T-helper 2 cell treated with Interferon-gamma antibody and Interleukin-4, amounts not matched to agents 5 μg/mL and 100 μg/mL, for 36 hours (primary cell): ENCODE results near the gene AHI1.

Experiments
- DNase-seq: peaks from one replicate; pipeline ENCODE4 v3.0.0; 2021; ENCODE audit warnings: low spot score
- H3K27ac Mint-ChIP-seq: one replicate; pipeline ENCODE4 v1.8.0; 2021; ENCODE audit warnings: mild to moderate bottlenecking, mixed read lengths
- H3K27me3 Mint-ChIP-seq: one replicate; pipeline ENCODE4 v1.8.0; 2021; ENCODE audit warnings: low read depth, mixed read lengths
- H3K36me3 Mint-ChIP-seq: one replicate; pipeline ENCODE4 v1.8.0; 2021; ENCODE audit warnings: low read depth, mixed read lengths
- H3K4me1 Mint-ChIP-seq: one replicate; pipeline ENCODE4 v1.8.0; 2021; ENCODE audit warnings: low read depth, mixed read lengths
- H3K4me3 Mint-ChIP-seq: one replicate; pipeline ENCODE4 v1.8.0; 2022; ENCODE audit warnings: mild to moderate bottlenecking, moderate library complexity, mixed read lengths
- H3K9me3 Mint-ChIP-seq: one replicate; pipeline ENCODE4 v1.8.0; 2021; ENCODE audit warnings: mixed read lengths

Gene AHI1

DNA sequence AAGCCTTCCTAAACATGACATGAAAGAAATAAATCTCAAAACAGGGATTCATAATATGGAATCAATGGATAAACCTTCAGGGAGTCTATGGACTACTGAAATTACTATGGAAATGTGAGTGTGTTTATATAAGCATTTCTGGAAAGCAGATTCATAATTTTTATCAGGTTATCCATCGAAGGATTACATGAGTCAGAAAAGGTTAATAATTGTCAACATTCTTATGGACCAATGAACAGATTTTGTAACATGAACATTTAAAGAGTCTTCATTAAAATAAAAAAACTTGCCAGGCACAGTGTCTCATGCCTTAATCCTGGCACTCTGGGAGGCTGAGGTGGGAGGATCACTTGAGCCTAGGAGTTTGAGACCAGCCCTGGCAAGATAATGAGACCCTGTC, 84.8 kb downstream of the AHI1 start:
- H3K4me3 Mint-ChIP-seq: no peak overlapping the region
- DNase-seq: no peak
- peaks cover 4% of the 10 kb centered on the region for H3K9me3 Mint-ChIP-seq
- peaks cover 7% of the 10 kb centered on the region for H3K4me1 Mint-ChIP-seq
- no peak overlapping the region for H3K27ac Mint-ChIP-seq
- no peaks in the 10 kb centered on the region for H3K27me3 Mint-ChIP-seq
- H3K36me3 Mint-ChIP-seq: peaks cover 28% of the 10 kb centered on the region

DNA sequence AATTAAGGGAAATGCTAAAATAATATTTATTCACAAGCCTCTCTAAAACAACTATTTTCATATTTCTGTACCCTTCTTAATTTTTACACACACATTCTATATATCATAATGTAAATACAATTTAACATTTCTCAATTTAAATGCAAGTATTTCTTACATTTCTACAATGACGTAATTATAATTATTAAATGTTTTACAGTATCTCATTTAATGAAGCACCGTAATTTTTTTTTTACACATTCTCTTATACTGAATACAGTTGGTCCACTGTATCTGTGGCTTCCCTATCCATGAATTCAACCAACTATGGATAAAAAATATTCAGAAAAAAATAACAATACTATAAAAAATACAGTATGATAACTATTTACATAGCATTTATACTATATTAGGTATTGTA, 85.7 kb downstream of the AHI1 start:
- Mint-ChIP-seq H3K27me3 (no peaks in the 10 kb centered on the region), H3K36me3 (peaks cover 25% of the 10 kb centered on the region), H3K4me3 (no peak overlapping the region), H3K27ac (no peak overlapping the region), H3K9me3 (peaks cover 4% of the 10 kb centered on the region), H3K4me1 (peaks cover 7% of the 10 kb centered on the region)
- DNase-seq: no peak

- peaks cover 27% of the 10 kb centered on the region for H3K36me3 Mint-ChIP-seq
- H3K27ac Mint-ChIP-seq: no peak overlapping the region
- DNase-seq: no peak
- H3K9me3 Mint-ChIP-seq: peaks cover 4% of the 10 kb centered on the region
- no peak overlapping the region for H3K4me3 Mint-ChIP-seq
- H3K4me1 Mint-ChIP-seq: peaks cover 7% of the 10 kb centered on the region
- no peaks in the 10 kb centered on the region for H3K27me3 Mint-ChIP-seq
Observed at GRCh38 chr6:135411339-135411738, 86.2 kb downstream of the AHI1 start.

DNA sequence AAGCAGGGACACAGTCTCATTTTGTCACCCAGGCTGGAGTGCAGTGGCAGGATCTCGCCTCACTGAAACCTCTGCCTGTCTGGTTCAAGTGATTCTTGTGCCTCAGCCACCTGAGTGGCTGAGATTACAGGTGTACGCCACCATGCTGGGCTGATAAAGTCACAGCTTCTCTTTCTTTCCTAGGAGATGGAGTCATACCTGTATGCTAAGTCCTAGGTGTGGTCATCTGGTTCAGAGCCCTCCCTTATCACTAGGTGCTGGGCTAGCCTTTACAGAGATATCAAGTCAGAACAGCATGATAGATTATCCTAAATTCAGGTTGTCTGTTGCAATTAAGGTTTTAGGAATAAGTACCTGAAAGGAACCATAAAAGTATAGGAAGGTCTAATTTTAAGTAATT, 86.7 kb downstream of the AHI1 start:
- H3K4me1 Mint-ChIP-seq: peaks cover 7% of the 10 kb centered on the region
- H3K36me3 Mint-ChIP-seq: peaks cover 25% of the 10 kb centered on the region
- H3K27me3 Mint-ChIP-seq: no peaks in the 10 kb centered on the region
- no peak overlapping the region for H3K4me3 Mint-ChIP-seq
- no peak overlapping the region for H3K27ac Mint-ChIP-seq
- H3K9me3 Mint-ChIP-seq: peaks cover 4% of the 10 kb centered on the region
- no peak for DNase-seq

DNA sequence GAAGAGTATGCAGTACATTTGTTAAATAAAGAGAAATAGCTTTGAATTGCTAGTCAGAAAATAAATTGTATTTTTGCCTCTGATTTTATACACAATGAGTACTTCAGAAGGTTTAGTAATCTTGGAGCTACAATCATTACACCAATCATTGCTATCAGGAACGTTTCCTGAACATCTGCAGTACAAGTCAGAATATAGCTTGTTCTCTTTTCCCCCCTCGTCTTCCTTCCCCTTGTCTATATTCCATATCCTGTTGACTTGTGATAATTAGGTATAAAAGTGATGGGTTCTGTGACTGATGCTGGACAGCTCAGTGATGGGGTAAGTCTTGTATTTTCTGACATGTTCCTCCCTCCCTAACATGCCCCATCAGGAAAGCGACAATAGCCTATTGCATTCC, 94.0 kb downstream of the AHI1 start:
- H3K27me3 Mint-ChIP-seq: no peaks in the 10 kb centered on the region
- no peak for DNase-seq

DNA sequence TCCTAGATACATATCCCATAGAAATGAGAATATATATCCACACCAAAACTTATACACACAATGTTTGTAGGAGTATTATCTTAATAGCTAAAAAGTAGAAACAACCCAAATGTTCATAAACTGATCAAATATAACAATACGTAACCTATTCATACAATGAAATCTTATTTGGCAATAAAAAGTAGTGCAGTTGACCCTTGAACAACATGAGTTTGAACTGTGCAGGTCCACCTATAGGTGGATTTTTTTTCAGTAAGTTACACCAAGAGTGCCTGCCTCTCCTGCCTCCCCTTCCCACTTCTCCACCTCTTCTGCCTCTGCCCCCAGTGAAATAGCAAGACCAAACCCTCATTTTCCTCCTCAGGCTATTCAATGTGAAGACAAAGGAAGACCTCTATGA, 95.2 kb downstream of the AHI1 start:
- Mint-ChIP-seq H3K4me3 (no peak overlapping the region), H3K27me3 (no peaks in the 10 kb centered on the region), H3K4me1 (peaks cover 2% of the 10 kb centered on the region), H3K36me3 (peaks cover 29% of the 10 kb centered on the region), H3K9me3 (no peaks in the 10 kb centered on the region), H3K27ac (no peak overlapping the region)
- no peak for DNase-seq

More for the DNA sequence above, 94.0 kb downstream of the AHI1 start:
- H3K27ac Mint-ChIP-seq: no peak overlapping the region
- H3K9me3 Mint-ChIP-seq: no peaks in the 10 kb centered on the region
- H3K4me1 Mint-ChIP-seq: peaks cover 2% of the 10 kb centered on the region
- H3K36me3 Mint-ChIP-seq: peaks cover 29% of the 10 kb centered on the region
- H3K4me3 Mint-ChIP-seq: no peak overlapping the region

DNA sequence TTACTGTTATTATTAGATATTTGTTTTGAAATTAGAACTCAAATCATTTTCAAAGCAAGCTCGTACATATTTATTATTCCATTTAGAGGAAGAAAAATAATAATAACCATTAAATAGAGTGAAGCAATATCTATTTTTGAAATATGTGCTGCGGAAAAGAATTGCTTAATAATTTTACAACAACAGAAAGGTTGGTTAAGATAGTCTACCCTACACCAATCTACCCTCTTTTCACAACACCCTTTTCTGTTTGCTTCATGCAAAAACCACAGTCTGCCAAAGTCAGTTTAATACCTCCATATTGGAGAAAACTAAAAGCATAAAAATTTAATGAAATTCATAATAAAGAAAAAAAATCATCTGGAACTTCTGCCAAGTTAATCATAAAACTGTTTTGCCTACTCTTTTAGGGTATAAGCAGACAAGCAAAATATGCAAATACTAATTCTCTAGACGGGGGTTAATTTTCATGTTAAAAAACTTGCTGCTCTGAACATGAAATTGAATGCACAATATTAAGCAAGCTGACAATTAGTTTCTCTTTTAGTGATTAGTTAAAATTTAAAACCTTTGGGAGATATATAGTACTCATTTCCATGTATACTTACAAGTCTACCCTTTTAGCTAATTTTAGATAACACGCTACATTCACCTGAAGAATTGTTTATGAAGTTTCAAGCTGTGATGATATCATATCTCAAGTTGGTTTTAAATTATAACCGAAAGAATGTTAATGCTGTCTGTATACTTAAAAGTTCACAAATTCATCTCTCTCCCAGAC, 100.2 kb downstream of the AHI1 start:
- no peak for DNase-seq
- Mint-ChIP-seq H3K9me3 (no peaks in the 10 kb centered on the region), H3K27ac (no peak overlapping the region), H3K4me1 (peaks cover 2% of the 10 kb centered on the region), H3K36me3 (peaks cover 13% of the 10 kb centered on the region), H3K4me3 (no peak overlapping the region), H3K27me3 (no peaks in the 10 kb centered on the region)

DNA sequence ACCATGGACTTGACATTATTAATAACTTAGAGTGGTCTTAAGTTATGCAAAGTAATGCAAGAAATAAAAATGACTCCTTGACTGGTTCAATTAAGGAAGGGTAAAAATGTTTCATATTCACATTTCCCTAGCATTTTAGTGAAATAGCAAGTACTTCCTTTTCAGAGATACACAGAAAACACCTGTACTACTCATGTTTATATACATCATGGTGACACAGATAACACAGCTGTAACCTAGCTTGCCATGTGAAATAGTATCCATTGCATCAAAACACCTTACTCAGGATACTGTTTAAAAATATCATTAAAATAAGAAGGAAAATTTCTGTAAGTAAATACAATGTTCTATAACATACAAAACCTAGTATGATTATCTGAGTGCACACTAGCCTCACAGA, 102.4 kb downstream of the AHI1 start:
- DNase-seq: no peak
- Mint-ChIP-seq H3K4me3 (no peak overlapping the region), H3K27me3 (no peaks in the 10 kb centered on the region), H3K4me1 (no peaks in the 10 kb centered on the region), H3K36me3 (peaks cover 11% of the 10 kb centered on the region), H3K27ac (no peak overlapping the region), H3K9me3 (no peaks in the 10 kb centered on the region)

- no peak overlapping the region for H3K27ac Mint-ChIP-seq
- H3K4me3 Mint-ChIP-seq: no peak overlapping the region
- H3K36me3 Mint-ChIP-seq: peaks cover 10% of the 10 kb centered on the region
- H3K9me3 Mint-ChIP-seq: no peaks in the 10 kb centered on the region
- H3K27me3 Mint-ChIP-seq: no peaks in the 10 kb centered on the region
- no peaks in the 10 kb centered on the region for H3K4me1 Mint-ChIP-seq
- DNase-seq: no peak
Observed at GRCh38 chr6:135393289-135393688, 104.3 kb downstream of the AHI1 start.

GRCh38 chr6:135390458-135390857, 107.1 kb downstream of the AHI1 start:
- Mint-ChIP-seq H3K27ac (no peak overlapping the region), H3K36me3 (peaks cover 17% of the 10 kb centered on the region), H3K9me3 (no peaks in the 10 kb centered on the region), H3K27me3 (no peaks in the 10 kb centered on the region), H3K4me3 (no peak overlapping the region), H3K4me1 (no peaks in the 10 kb centered on the region)
- no peak for DNase-seq

DNA sequence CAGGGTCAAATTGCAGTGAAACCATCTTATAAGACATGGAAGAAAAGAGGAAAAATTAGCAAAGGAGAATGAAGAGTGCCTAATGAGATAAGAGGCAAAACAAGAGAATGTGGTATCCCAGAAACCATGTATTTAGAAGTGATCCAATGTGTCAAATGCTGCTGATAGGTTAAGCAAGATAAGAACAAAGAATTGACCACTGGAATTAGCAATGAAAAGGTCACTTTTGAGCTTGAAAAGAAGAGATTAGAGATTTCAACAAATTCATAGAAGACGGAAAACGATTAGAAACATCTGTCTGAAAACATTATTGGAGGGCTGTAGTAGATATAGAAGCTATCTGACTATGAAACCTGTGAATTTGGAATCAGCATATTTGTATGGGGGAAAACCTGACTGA, 112.2 kb downstream of the AHI1 start:
- H3K27ac Mint-ChIP-seq: no peak overlapping the region
- H3K4me3 Mint-ChIP-seq: no peak overlapping the region
- DNase-seq: no peak
- peaks cover 13% of the 10 kb centered on the region for H3K36me3 Mint-ChIP-seq
- no peaks in the 10 kb centered on the region for H3K9me3 Mint-ChIP-seq
- H3K4me1 Mint-ChIP-seq: peaks cover 9% of the 10 kb centered on the region
- H3K27me3 Mint-ChIP-seq: no peaks in the 10 kb centered on the region

GRCh38 chr6:135383766-135384165, 113.8 kb downstream of the AHI1 start:
- DNase-seq: no peak
- H3K27ac Mint-ChIP-seq: no peak overlapping the region
- no peak overlapping the region for H3K4me3 Mint-ChIP-seq
- H3K36me3 Mint-ChIP-seq: peaks cover 9% of the 10 kb centered on the region
- H3K9me3 Mint-ChIP-seq: no peaks in the 10 kb centered on the region
- no peaks in the 10 kb centered on the region for H3K27me3 Mint-ChIP-seq
- peaks cover 9% of the 10 kb centered on the region for H3K4me1 Mint-ChIP-seq

DNA sequence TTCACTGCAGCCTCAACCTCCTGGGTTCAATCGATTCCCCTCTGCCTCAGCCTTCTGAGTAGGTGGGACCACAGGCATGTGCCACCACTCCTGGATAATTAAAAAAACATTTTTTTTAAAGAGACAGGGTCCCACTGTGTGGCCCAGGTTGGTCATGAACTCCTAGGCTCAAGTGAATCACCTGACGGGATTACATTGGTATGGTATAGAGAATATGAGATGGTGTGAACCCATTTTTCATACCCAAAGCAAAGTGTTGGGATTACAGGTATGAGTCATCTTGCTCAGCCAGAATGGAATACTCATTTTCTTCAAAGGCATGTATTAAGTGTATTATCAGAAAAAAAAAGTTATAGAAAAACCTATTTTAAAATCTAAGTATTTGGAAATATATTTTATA, 114.2 kb downstream of the AHI1 start:
- Mint-ChIP-seq H3K9me3 (no peaks in the 10 kb centered on the region), H3K4me1 (peaks cover 9% of the 10 kb centered on the region), H3K4me3 (no peak overlapping the region), H3K27me3 (no peaks in the 10 kb centered on the region), H3K27ac (no peak overlapping the region), H3K36me3 (peaks cover 9% of the 10 kb centered on the region)
- DNase-seq: no peak

- Mint-ChIP-seq H3K9me3 (no peaks in the 10 kb centered on the region), H3K27ac (no peak overlapping the region), H3K4me1 (peaks cover 9% of the 10 kb centered on the region), H3K4me3 (no peak overlapping the region), H3K36me3 (peaks cover 2% of the 10 kb centered on the region), H3K27me3 (no peaks in the 10 kb centered on the region)
- no peak for DNase-seq
Observed at GRCh38 chr6:135382182-135382628, 115.3 kb downstream of the AHI1 start.

GRCh38 chr6:135380793-135381192, 116.7 kb downstream of the AHI1 start:
- no peak overlapping the region for H3K27ac Mint-ChIP-seq

More at GRCh38 chr6:135380793-135381192, 116.7 kb downstream of the AHI1 start:
- DNase-seq: no peak
- Mint-ChIP-seq H3K36me3 (peaks cover 4% of the 10 kb centered on the region), H3K27me3 (no peaks in the 10 kb centered on the region), H3K4me3 (no peak overlapping the region), H3K9me3 (no peaks in the 10 kb centered on the region), H3K4me1 (peaks cover 9% of the 10 kb centered on the region)
